H1 (cell line): ENCODE data around the gene FNIP2. TPM values are rescaled to one million over a fixed set of nuclear protein-coding genes. Genes with fewer than 3 reads are reported as not detected.
A peak's percentile ranks its signal among the peaks of the same experiment; 100 is the strongest.

ENCODE experiments used
- CTCF ChIA-PET: fragments of 300-600 bp; sonication (Branson Sonifier 250); formaldehyde crosslinking; loops from one replicate; lab custom pipeline; 2021; ENCODE audit not compliant: partially characterized antibody; lab: Charles Lee
- POLR2A ChIA-PET: fragments of 300-600 bp; sonication (Branson Sonifier 250); formaldehyde crosslinking; loops from one replicate; lab custom pipeline; 2021; ENCODE audit warnings: inconsistent platforms; ENCODE audit not compliant: partially characterized antibody; lab: Charles Lee
- DNase-seq, 2 experiments: peaks; one replicate each; pipeline versions ENCODE4 v3.0.0 to v3.0.0-alpha.2; 2010 to 2022; ENCODE audit warnings: low spot score in 2 of 2, low read depth in 1 of 2, mixed read lengths in 1 of 2
- FAIRE-seq: peaks from 2 replicates; lab custom pipeline; 2011; peaks lifted over from hg19 to GRCh38; lab: Jason Lieb, UNC
- H2AFZ ChIP-seq: 2 replicates; pipeline ENCODE4 v1.8.1; 2012; ENCODE audit warnings: low read length, inconsistent platforms
- H2AK5ac ChIP-seq: 2 replicates; pipeline ENCODE4 v1.6.1; 2013; ENCODE audit warnings: low read depth, low read length
- H2BK120ac ChIP-seq: replicated peaks from 2 replicates; pipeline ENCODE3; 2013; ENCODE audit warnings: low read depth, low read length, inconsistent platforms
- H2BK12ac ChIP-seq: 2 replicates; pipeline ENCODE4 v1.6.1; 2013; ENCODE audit warnings: low read depth, low read length
- H2BK15ac ChIP-seq: 2 replicates; pipeline ENCODE4 v1.6.1; 2013; ENCODE audit warnings: low read length
- H2BK20ac ChIP-seq: 2 replicates; pipeline ENCODE4 v1.6.1; 2013; ENCODE audit warnings: low read length
- H2BK5ac ChIP-seq: 2 replicates; pipeline ENCODE4 v1.6.1; 2013; ENCODE audit warnings: low read depth, low read length
- H3K14ac ChIP-seq: 2 replicates; pipeline ENCODE4 v1.6.1; 2013; ENCODE audit warnings: inconsistent platforms; ENCODE audit not compliant: insufficient read length
- H3K18ac ChIP-seq: 2 replicates; pipeline ENCODE4 v1.6.1; 2013; ENCODE audit warnings: low read length; ENCODE audit errors: extremely low read depth
- H3K23ac ChIP-seq: 2 replicates; pipeline ENCODE4 v1.6.1; 2013; ENCODE audit warnings: inconsistent platforms; ENCODE audit not compliant: insufficient read length
- H3K23me2 ChIP-seq: 2 replicates; pipeline ENCODE4 v1.6.1; 2013; ENCODE audit warnings: low read depth, low read length
- H3K27ac ChIP-seq: 2 replicates; pipeline ENCODE4 v1.6.1; 2011; ENCODE audit warnings: low read depth, low read length, inconsistent platforms
- H3K27me3 ChIP-seq, 4 experiments: replicated peaks in 1 of 4; 1 replicate in 1 of 4; 2 replicates in 3 of 4; pipeline versions ENCODE4 v1.6.1 to v1.8.1; 2011 to 2013; ENCODE audit warnings: low read length in 3 of 4, mild to moderate bottlenecking in 3 of 4, inconsistent platforms in 2 of 4, mixed read lengths in 2 of 4, moderate library complexity in 1 of 4; ENCODE audit not compliant: control insufficient read depth in 3 of 4, insufficient read depth in 3 of 4; ENCODE audit errors: extremely low read depth in 1 of 4
- H3K36me3 ChIP-seq, 4 experiments: 2 replicates each; pipeline versions ENCODE4 v1.6.1 to v1.8.1; 2011 to 2013; ENCODE audit warnings: mild to moderate bottlenecking in 4 of 4, low read length in 3 of 4, moderate library complexity in 2 of 4, control low read depth in 1 of 4, inconsistent platforms in 1 of 4; ENCODE audit not compliant: insufficient read depth in 4 of 4, control insufficient read depth in 2 of 4
- H3K4ac ChIP-seq: replicated peaks from 2 replicates; pipeline ENCODE3; 2013; ENCODE audit warnings: low read length, low read depth, mixed read lengths, inconsistent platforms; ENCODE audit not compliant: insufficient read length
- H3K4me1 ChIP-seq, 4 experiments: replicated peaks in 1 of 4; 1 replicate in 1 of 4; 2 replicates in 3 of 4; pipeline versions ENCODE4 v1.6.1 to v1.8.1; 2011 to 2013; ENCODE audit warnings: low read length in 3 of 4, inconsistent platforms in 2 of 4, mixed read lengths in 1 of 4; ENCODE audit not compliant: insufficient read depth in 4 of 4, control insufficient read depth in 3 of 4
- H3K4me2 ChIP-seq, 2 experiments: 2 replicates each; pipeline versions ENCODE4 v1.6.1 to v1.8.1; 2011 to 2013; ENCODE audit warnings: low read depth in 2 of 2, low read length in 2 of 2, control low read depth in 1 of 2, inconsistent platforms in 1 of 2, mild to moderate bottlenecking in 1 of 2; ENCODE audit not compliant: insufficient read depth in 1 of 2
- H3K4me3 ChIP-seq, 4 experiments: fragments of 200-600, 300-600 bp in 1 of 4; sonication (generic), shearing (Covaris generic), sonication (Bioruptor Twin) in 1 of 4; 2 replicates each; pipeline versions ENCODE4 v1.5.1 to v1.8.1; 2011 to 2016; ENCODE audit warnings: low read length in 4 of 4, low read depth in 3 of 4, control low read depth in 2 of 4, inconsistent platforms in 2 of 4, mild to moderate bottlenecking in 2 of 4, mixed read lengths in 1 of 4, moderate library complexity in 1 of 4; ENCODE audit not compliant: insufficient read depth in 2 of 4; ENCODE audit errors: extremely low read depth in 1 of 4
- H3K56ac ChIP-seq: replicated peaks from 2 replicates; pipeline ENCODE3; 2013; ENCODE audit warnings: low read depth, mild to moderate bottlenecking, mixed read lengths, low read length, inconsistent platforms; ENCODE audit not compliant: insufficient read length
- H3K79me1 ChIP-seq: 2 replicates; pipeline ENCODE4 v1.6.1; 2013; ENCODE audit warnings: low read depth, low read length, control low read depth
- H3K79me2 ChIP-seq, 2 experiments: 2 replicates each; pipeline versions ENCODE4 v1.6.1 to v1.8.1; 2012 to 2013; ENCODE audit warnings: low read length in 2 of 2, mild to moderate bottlenecking in 2 of 2, inconsistent platforms in 1 of 2; ENCODE audit not compliant: insufficient read depth in 2 of 2, control insufficient read depth in 1 of 2
- H3K9ac ChIP-seq, 4 experiments: replicated peaks in 1 of 4; 1 replicate in 1 of 4; 2 replicates in 3 of 4; pipeline versions ENCODE4 v1.6.1 to v1.8.1; 2011 to 2013; ENCODE audit warnings: low read depth in 3 of 4, low read length in 3 of 4, control low read depth in 2 of 4, mild to moderate bottlenecking in 2 of 4, moderate library complexity in 2 of 4, inconsistent platforms in 1 of 4; ENCODE audit errors: extremely low read depth in 1 of 4
- H3K9me3 ChIP-seq, 2 experiments: 2 replicates each; pipeline versions ENCODE4 v1.6.1 to v1.8.1; 2012 to 2013; ENCODE audit warnings: mild to moderate bottlenecking in 2 of 2, moderate library complexity in 2 of 2, control low read depth in 1 of 2, inconsistent platforms in 1 of 2, low read depth in 1 of 2, low read length in 1 of 2, mixed read lengths in 1 of 2; ENCODE audit not compliant: insufficient read depth in 2 of 2
- H4K20me1 ChIP-seq, 2 experiments: replicated peaks in 1 of 2; 2 replicates each; pipeline versions ENCODE3 to v1.8.1; 2011 to 2013; ENCODE audit warnings: inconsistent platforms in 2 of 2, low read length in 2 of 2, mild to moderate bottlenecking in 1 of 2; ENCODE audit not compliant: insufficient read depth in 2 of 2, control insufficient read depth in 1 of 2
- H4K5ac ChIP-seq: 2 replicates; pipeline ENCODE4 v1.6.1; 2013; ENCODE audit warnings: low read length, low read depth, mixed read lengths, inconsistent platforms; ENCODE audit not compliant: insufficient read length
- H4K8ac ChIP-seq: 2 replicates; pipeline ENCODE4 v1.8.0; 2013; ENCODE audit warnings: mild to moderate bottlenecking, moderate library complexity, low read length, inconsistent platforms; ENCODE audit not compliant: insufficient read depth; ENCODE audit errors: extremely low read depth
- H4K91ac ChIP-seq: replicated peaks from 2 replicates; pipeline ENCODE3; 2013; ENCODE audit warnings: low read length, mixed read lengths, inconsistent platforms; ENCODE audit not compliant: insufficient read length
- ASH2L ChIP-seq: fragments of 200-600, 300-600 bp; sonication (generic); IDR thresholded peaks from one replicate; pipeline ENCODE4 v1.7.1; 2017; ENCODE audit warnings: low read length
- ATF3 ChIP-seq: IDR thresholded peaks from 2 replicates; pipeline ENCODE4 v1.6.1; 2011; ENCODE audit warnings: low read depth, mild to moderate bottlenecking, low read length; ENCODE audit not compliant: insufficient read depth
- CBX5 ChIP-seq: fragments of 300-800, 300-1000 bp; sonication (generic); IDR thresholded peaks from 2 replicates; pipeline ENCODE4 v1.7.1; 2016; ENCODE audit warnings: antibody characterized with exemption, low read length, low read depth
- MAFK ChIP-seq: IDR thresholded peaks from 2 replicates; pipeline ENCODE4 v1.6.1; 2012; ENCODE audit warnings: low read depth, mild to moderate bottlenecking, improper control_type of control experiment, low read length
- POLR2AphosphoS5 ChIP-seq: IDR thresholded peaks from 2 replicates; pipeline ENCODE4 v1.6.1; 2011; ENCODE audit warnings: low read depth, low read length
- RAD21 ChIP-seq, 2 experiments: IDR thresholded peaks in 1 of 2; conservative IDR thresholded peaks in 1 of 2; 2 replicates each; pipeline ENCODE4 v1.6.1; 2011; ENCODE audit warnings: low read depth in 2 of 2, low read length in 2 of 2, improper control_type of control experiment in 1 of 2, inconsistent platforms in 1 of 2, mild to moderate bottlenecking in 1 of 2, moderate library complexity in 1 of 2
- RBBP5 ChIP-seq: IDR thresholded peaks from 2 replicates; pipeline ENCODE4 v1.7.1; 2012; ENCODE audit warnings: low read depth, mild to moderate bottlenecking, inconsistent platforms, low read length, moderate library complexity, borderline replicate concordance
- RNF2 ChIP-seq: fragments of 200-900, 300-1000 bp; sonication (generic); IDR thresholded peaks from 2 replicates; pipeline ENCODE4 v1.7.1; 2016; ENCODE audit warnings: borderline replicate concordance, low read depth, mild to moderate bottlenecking, antibody characterized with exemption, low read length; ENCODE audit not compliant: poor library complexity, severe bottlenecking; ENCODE audit errors: missing control alignments
- RXRA ChIP-seq: IDR thresholded peaks from 2 replicates; pipeline ENCODE4 v1.6.1; 2011; ENCODE audit warnings: low read depth, mild to moderate bottlenecking, low read length, moderate library complexity; ENCODE audit not compliant: insufficient read depth
- SP1 ChIP-seq: IDR thresholded peaks from 2 replicates; pipeline ENCODE4 v1.6.1; 2011; ENCODE audit warnings: low read depth, low read length
- SP2 ChIP-seq: IDR thresholded peaks from 2 replicates; pipeline ENCODE4 v1.6.1; 2012; ENCODE audit warnings: mild to moderate bottlenecking, low read length, inconsistent platforms
- SP4 ChIP-seq: IDR thresholded peaks from 2 replicates; pipeline ENCODE4 v1.6.1; 2012; ENCODE audit warnings: low read length, inconsistent platforms
- SUZ12 ChIP-seq: fragments of 200-600 bp; sonication (generic); IDR thresholded peaks from 2 replicates; pipeline ENCODE4 v1.6.1; 2012; ENCODE audit warnings: mild to moderate bottlenecking, inconsistent platforms, low read length, moderate library complexity, mixed read lengths
- ZNF274 ChIP-seq: IDR thresholded peaks from 2 replicates; pipeline ENCODE4 v1.7.0; 2012; ENCODE audit warnings: low read length, borderline replicate concordance; ENCODE audit errors: extremely low read depth
- WGBS, 2 experiments: shearing (Covaris generic) in 1 of 2; methylation state at CpG; one replicate each; pipeline versions ENCODE4 v1.1.6 to v1.1.7; 2013 to 2015; ENCODE audit warnings: low lambda C conversion rate in 2 of 2, mixed read lengths in 2 of 2, inconsistent platforms in 1 of 2, low coverage in 1 of 2, missing lambda C conversion rate in 1 of 2; ENCODE audit not compliant: insufficient replicate concordance in 2 of 2, insufficient coverage in 1 of 2, insufficient read length in 1 of 2; ENCODE audit errors: extremely low coverage in 1 of 2, missing lambda C conversion rate in 1 of 2; 5-methylcytosine and 5-hydroxymethylcytosine counted together
- polyA plus RNA-seq, 7 experiments: library from polyadenylated mRNA; depleted of rRNA in 3 of 7; stranded (reverse) in 5 of 7; unstranded in 2 of 7; fragments of >200 nt in 5 of 7; fragments of 200-250 nt in 2 of 7; gene quantifications; 1 replicate in 5 of 7; 2 replicates in 1 of 7; 4 replicates in 1 of 7; pipeline versions ENCODE4 v1.2.1 to v1.2.3, GENCODE V29; 2011 to 2013; ENCODE audit warnings: missing spikeins in 2 of 7, mixed read lengths in 2 of 7
- total RNA-seq: library from RNA; stranded (reverse); fragmentation: NEBNext Ultra II Directional; extraction: Animal tissue kit (Norgen Biotek cat#: 25700); gene quantifications from 2 replicates; pipeline ENCODE4 v1.2.1, GENCODE V29; 2021

The FNIP2 gene
- total and polyA plus RNA-seq, 2 of the 8 experiments (the other 6 are each of a cell fraction or from before 2014, with no cell fraction given) = 4.0 to 13.0 TPM

- H3K79me1 ChIP-seq = peaks cover 2% of the 10 kb centered on the region; the same call in 1 of the 2 replicates
- no peak for FAIRE-seq
- no peak overlapping the region for H3K27ac ChIP-seq
- peak overlapping the region in 1 of 2 experiments; percentile 92; a peak in 2 of 4 replicates for H3K4me2 ChIP-seq
- H3K36me3 ChIP-seq = peaks cover 10 to 46% (median 33%) of the 10 kb centered on the region in 4 experiments
- no peak overlapping the region for H4K91ac ChIP-seq
- H3K23ac ChIP-seq = no peak overlapping the region
- H3K9me3 ChIP-seq = no peaks in the 10 kb centered on the region
- no peaks in the 10 kb centered on the region; a peak in 1 of 7 replicates for H3K27me3 ChIP-seq
- CTCF ChIA-PET = no interaction called here
- H2BK15ac ChIP-seq = no peak overlapping the region
- peaks cover 7% of the 10 kb centered on the region for H3K23me2 ChIP-seq
- H3K4ac ChIP-seq = no peak overlapping the region
- no peak overlapping the region for H2BK20ac ChIP-seq
- H3K14ac ChIP-seq = no peak overlapping the region
- H4K5ac ChIP-seq = no peak overlapping the region
- no peak for DNase-seq
- H3K18ac ChIP-seq = no peak overlapping the region
- 96% methylated on average over 1 of the region's 1 CpG; no CpG with 5 or more reads in 1 of the 2 experiments for WGBS, 2 experiments
- peaks cover 2% of the 10 kb centered on the region in 2 experiments for H4K20me1 ChIP-seq
- no peak overlapping the region for H3K9ac ChIP-seq
- no peak overlapping the region for H2BK120ac ChIP-seq
- H3K56ac ChIP-seq = no peak overlapping the region
- H3K79me2 ChIP-seq = peaks cover 0 to 30% of the 10 kb centered on the region in 2 experiments; a peak in 2 of 4 replicates
- H2AFZ ChIP-seq = no peak overlapping the region
- H2BK5ac ChIP-seq = no peak overlapping the region
- H4K8ac ChIP-seq = no peak overlapping the region
- POLR2A ChIA-PET = no interaction called here
- H2AK5ac ChIP-seq = no peak overlapping the region
- H3K4me3 ChIP-seq = peak overlapping the region in 1 of 4 experiments; percentile 94; a peak in 2 of 8 replicates
- H3K4me1 ChIP-seq = peaks cover 0 to 3% (median 0%) of the 10 kb centered on the region in 4 experiments; a peak in 2 of 7 replicates
- H2BK12ac ChIP-seq = no peak overlapping the region
- TF ChIP-seq POLR2AphosphoS5 (no peak), RAD21 (IDR thresholded peaks at IDR 0.05 in 1 of 2, conservative IDR thresholded peaks at IDR 0.05 in 1 of 2; ENCODE audit: low read depth in 2 of 2, low read length in 2 of 2) (no peak), ATF3 (no peak), SP1 (no peak), ZNF274 (no peak), SP4 (no peak), CBX5 (no peak), MAFK (no peak), SUZ12 (no peak), RBBP5 (no peak), ASH2L (no peak), RXRA (no peak), SP2 (no peak), RNF2 (no peak)
Observed at GRCh38 chr4:158721680-158722079, 47.1 kb upstream of the FNIP2 start.
